Measurements from ENCODE around the gene LGALS1.

GRCh38 chr22:37659897-37660708, 15.3 kb upstream of the LGALS1 start:
- TF ChIP-seq CTCF (IDR thresholded peaks at IDR 0.05) (no peak), POLR2A (IDR thresholded peaks at IDR 0.05) (no peak)

All from adrenal gland (tissue), 5 donors.